HG02852 (cell line): Measurements from ENCODE around the gene DENND6A.
"Not testable (repeated sequence)": the region's sequence is repeated elsewhere in the genome, so short reads cannot be mapped to it uniquely, and the experiment has no call there.

Experiments used
- ATAC-seq: cut with Tn5 transposase; IDR thresholded peaks from one replicate; pipeline ENCODE4 v1.9.1; 2021; ENCODE audit warnings: mild to moderate bottlenecking, moderate library complexity; ENCODE audit not compliant: unreplicated experiment

DENND6A gene

GRCh38 chr3:57694146-57694545 is 1.3 kb upstream of the DENND6A start:
- no peak for ATAC-seq

GRCh38 chr3:57692133-57692395 is 813 bp downstream of the DENND6A start:
- not testable (repeated sequence) for ATAC-seq

- no peak for ATAC-seq
Observed at GRCh38 chr3:57691411-57692132, 1.3 kb downstream of the DENND6A start.

GRCh38 chr3:57689367-57690053 is 3.4 kb downstream of the DENND6A start:
- no peak for ATAC-seq

- no peak for ATAC-seq
Observed at GRCh38 chr3:57688291-57688690, 4.6 kb downstream of the DENND6A start.

- no peak for ATAC-seq
Observed at GRCh38 chr3:57683286-57683685, 9.6 kb downstream of the DENND6A start.

- ATAC-seq: no peak
Observed at GRCh38 chr3:57682284-57682683, 10.6 kb downstream of the DENND6A start.

- ATAC-seq: no peak
Observed at GRCh38 chr3:57681691-57682090, 11.2 kb downstream of the DENND6A start.

GRCh38 chr3:57680046-57680445 is 12.8 kb downstream of the DENND6A start:
- no peak for ATAC-seq

- ATAC-seq: no peak
Observed at GRCh38 chr3:57675530-57675929, 17.3 kb downstream of the DENND6A start.

- no peak for ATAC-seq
Observed at GRCh38 chr3:57673156-57673555, 19.7 kb downstream of the DENND6A start.

GRCh38 chr3:57670543-57670942 is 22.3 kb downstream of the DENND6A start:
- no peak for ATAC-seq

GRCh38 chr3:57661404-57661803 is 31.5 kb downstream of the DENND6A start:
- no peak for ATAC-seq

GRCh38 chr3:57659806-57660439 is 33.0 kb downstream of the DENND6A start:
- ATAC-seq: no peak

- ATAC-seq: no peak
Observed at GRCh38 chr3:57659004-57659673, 33.7 kb downstream of the DENND6A start.

- no peak for ATAC-seq
Observed at GRCh38 chr3:57658536-57658935, 34.3 kb downstream of the DENND6A start.

- ATAC-seq: no peak
Observed at GRCh38 chr3:57655727-57656126, 37.1 kb downstream of the DENND6A start.

- no peak for ATAC-seq
Observed at GRCh38 chr3:57654267-57654666, 38.6 kb downstream of the DENND6A start.

GRCh38 chr3:57652203-57652602 is 40.7 kb downstream of the DENND6A start:
- no peak for ATAC-seq

GRCh38 chr3:57647292-57647940 is 45.5 kb downstream of the DENND6A start:
- ATAC-seq: no peak

- no peak for ATAC-seq
Observed at GRCh38 chr3:57646723-57647122, 46.2 kb downstream of the DENND6A start.
